ENCODE measurements around the gene CPT2. TPM values are rescaled to one million over a fixed set of nuclear protein-coding genes. Genes with fewer than 3 reads are reported as not detected.

Gene CPT2
- polyA plus RNA-seq, 3 donors from 2014 or later, result 11.6 to 21.8 (median 20.7) TPM

- Mint-ChIP-seq H3K4me3 (no peak overlapping the region), H3K27ac (peak overlapping the region in 1 of 6 donors; percentile 11), H3K4me1 (peaks cover 8 to 9% of the 10 kb centered on the region in 2 donors), H3K36me3 (peaks cover 5 to 30% (median 10%) of the 10 kb centered on the region in 3 donors), H3K27me3 (ENCODE audit: low read depth in 3 of 3) (peaks cover 0 to 3% (median 2%) of the 10 kb centered on the region in 3 donors), H3K9me3 (no peaks in the 10 kb centered on the region)
- no peak for DNase-seq
Measured at GRCh38 chr1:53214376-53214940, 17.8 kb downstream of the CPT2 start.

DNA sequence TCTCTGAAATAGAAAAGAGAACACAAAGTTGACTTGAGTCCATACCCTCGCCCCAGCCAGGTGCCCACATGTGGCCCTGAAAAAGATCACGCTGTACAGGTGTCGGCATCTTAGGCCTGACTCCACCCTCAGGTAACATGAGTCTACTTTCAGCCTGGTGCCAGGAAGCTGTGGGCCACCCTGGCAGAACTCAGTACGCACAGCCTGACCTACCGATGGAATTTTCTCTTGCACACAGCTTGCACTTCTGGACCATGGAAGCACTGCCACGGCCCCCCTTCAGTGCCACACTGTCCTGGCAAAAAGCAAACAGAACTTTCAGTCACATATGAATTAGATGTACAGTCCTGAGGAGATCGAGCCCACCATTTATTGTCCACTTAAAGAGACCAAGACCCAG is 21.6 kb downstream of the CPT2 start:
- Mint-ChIP-seq H3K36me3 (peaks cover 0 to 13% (median 0%) of the 10 kb centered on the region in 3 donors), H3K27me3 (ENCODE audit: low read depth in 3 of 3) (peaks cover 11 to 14% (median 13%) of the 10 kb centered on the region in 3 donors), H3K4me1 (peaks cover 24 to 26% of the 10 kb centered on the region in 2 donors), H3K9me3 (no peaks in the 10 kb centered on the region), H3K27ac (peak overlapping the region in 5 of 6 donors; percentile 55 to 98 (median 95)), H3K4me3 (peak overlapping the region in 1 of 5 donors; percentile 22)
- DNase-seq, result no peak

DNA sequence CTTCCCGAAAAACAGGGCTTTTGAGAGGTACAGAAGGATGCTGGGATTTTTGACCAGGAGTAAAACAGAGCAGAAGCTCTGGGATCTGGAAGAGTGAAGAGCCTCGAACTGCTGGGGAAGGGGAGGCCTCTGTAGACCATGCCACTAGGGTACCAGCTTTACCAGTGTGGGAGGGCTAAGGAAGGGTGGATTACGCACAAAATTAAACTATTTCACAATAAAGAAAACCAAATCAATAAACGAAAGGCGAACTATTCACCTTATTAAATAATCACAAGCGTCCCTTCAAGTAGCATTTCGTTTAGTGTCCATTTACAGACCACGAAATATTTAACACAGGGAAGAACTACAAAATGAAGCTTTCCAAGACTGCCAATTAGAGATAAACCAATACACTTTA is 23.1 kb downstream of the CPT2 start:
- Mint-ChIP-seq H3K27me3 (ENCODE audit: low read depth in 3 of 3) (peaks cover 11 to 14% (median 13%) of the 10 kb centered on the region in 3 donors), H3K4me3 (peak overlapping the region; percentile 90 to 96 (median 93)), H3K4me1 (peaks cover 24 to 26% of the 10 kb centered on the region in 2 donors), H3K27ac (peak overlapping the region; percentile 92 to 98 (median 98)), H3K36me3 (peaks cover 0 to 3% (median 0%) of the 10 kb centered on the region in 3 donors), H3K9me3 (no peaks in the 10 kb centered on the region)
- no peak for DNase-seq

DNA sequence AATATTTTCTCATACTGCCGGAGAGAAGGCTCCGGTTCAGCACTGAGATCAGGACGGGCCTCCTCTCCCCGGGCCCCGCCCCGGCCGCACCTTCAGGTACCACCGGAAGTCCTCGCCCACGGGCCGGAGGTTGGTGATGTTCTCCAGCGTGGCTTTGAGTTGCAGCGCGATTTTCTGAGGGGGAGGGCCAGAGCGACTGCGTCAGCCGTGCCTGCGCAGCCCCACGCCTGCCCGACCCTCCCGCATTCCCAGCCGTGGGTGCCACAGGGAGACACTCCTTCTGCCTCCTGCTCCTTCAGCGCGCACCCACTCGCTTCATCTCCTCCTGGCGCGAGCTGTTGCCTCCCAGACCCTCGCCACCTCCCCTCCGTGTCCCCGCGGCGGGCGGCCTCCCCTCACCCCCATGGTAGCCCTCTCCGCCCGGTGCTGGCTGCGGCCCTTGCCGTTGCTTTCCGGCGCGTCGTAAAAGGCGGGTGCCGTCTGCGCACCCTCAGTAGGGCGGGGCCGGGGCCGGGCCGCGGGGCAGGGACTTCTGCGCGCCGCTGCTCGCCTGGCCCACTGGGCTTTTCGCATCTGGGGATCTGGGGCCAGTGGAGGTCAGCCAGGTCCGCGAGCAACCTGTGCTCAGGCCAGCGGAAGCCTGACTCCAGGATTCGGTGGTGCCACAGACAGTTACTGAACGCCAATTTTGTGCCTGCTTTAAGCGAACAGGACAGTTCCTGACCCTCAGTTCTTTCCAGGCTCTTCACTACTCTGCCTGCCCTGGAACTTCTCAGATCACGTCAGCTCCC is 23.7 kb downstream of the CPT2 start, which contains the start of gene CZIB:
Gene CZIB, minus strand, starts transcription at position 464 of the 791 bp plus-strand sequence. Its CDS starts 59 bp downstream, at position 405.
- H3K36me3 Mint-ChIP-seq, result peaks cover 0 to 2% (median 0%) of the 10 kb centered on the region in 3 donors
- peaks cover 24 to 26% of the 10 kb centered on the region in 2 donors for H3K4me1 Mint-ChIP-seq
- H3K27me3 Mint-ChIP-seq (ENCODE audit: low read depth in 3 of 3), result peaks cover 11 to 14% (median 13%) of the 10 kb centered on the region in 3 donors
- peak within 1 kb of the TSS; percentile 92 to 98 (median 98) for H3K27ac Mint-ChIP-seq
- DNase-seq, result peak; percentile 93 to 94 (median 94)
- H3K9me3 Mint-ChIP-seq, result no peaks in the 10 kb centered on the region
- peak within 1 kb of the TSS; percentile 90 to 96 (median 93) for H3K4me3 Mint-ChIP-seq

GRCh38 chr1:53220962-53221286 is 24.3 kb downstream of the CPT2 start:
- Mint-ChIP-seq H3K27me3 (ENCODE audit: low read depth in 3 of 3) (peaks cover 11 to 14% (median 12%) of the 10 kb centered on the region in 3 donors), H3K9me3 (no peaks in the 10 kb centered on the region), H3K4me1 (peaks cover 24 to 26% of the 10 kb centered on the region in 2 donors), H3K27ac (peak overlapping the region; percentile 92 to 98 (median 98)), H3K4me3 (peak overlapping the region; percentile 90 to 96 (median 93)), H3K36me3 (no peaks in the 10 kb centered on the region)
- no peak for DNase-seq

GRCh38 chr1:53237638-53238037 is 41.0 kb downstream of the CPT2 start:
- Mint-ChIP-seq H3K4me3 (peak overlapping the region; percentile 97 to 98 (median 98)), H3K27ac (peak overlapping the region; percentile 96 to 99 (median 98)), H3K27me3 (ENCODE audit: low read depth in 3 of 3) (peaks cover 5 to 8% (median 6%) of the 10 kb centered on the region in 3 donors), H3K9me3 (no peaks in the 10 kb centered on the region), H3K36me3 (peaks cover 6 to 20% (median 16%) of the 10 kb centered on the region in 3 donors), H3K4me1 (peaks cover 31 to 34% of the 10 kb centered on the region in 2 donors)
- DNase-seq, result no peak

DNA sequence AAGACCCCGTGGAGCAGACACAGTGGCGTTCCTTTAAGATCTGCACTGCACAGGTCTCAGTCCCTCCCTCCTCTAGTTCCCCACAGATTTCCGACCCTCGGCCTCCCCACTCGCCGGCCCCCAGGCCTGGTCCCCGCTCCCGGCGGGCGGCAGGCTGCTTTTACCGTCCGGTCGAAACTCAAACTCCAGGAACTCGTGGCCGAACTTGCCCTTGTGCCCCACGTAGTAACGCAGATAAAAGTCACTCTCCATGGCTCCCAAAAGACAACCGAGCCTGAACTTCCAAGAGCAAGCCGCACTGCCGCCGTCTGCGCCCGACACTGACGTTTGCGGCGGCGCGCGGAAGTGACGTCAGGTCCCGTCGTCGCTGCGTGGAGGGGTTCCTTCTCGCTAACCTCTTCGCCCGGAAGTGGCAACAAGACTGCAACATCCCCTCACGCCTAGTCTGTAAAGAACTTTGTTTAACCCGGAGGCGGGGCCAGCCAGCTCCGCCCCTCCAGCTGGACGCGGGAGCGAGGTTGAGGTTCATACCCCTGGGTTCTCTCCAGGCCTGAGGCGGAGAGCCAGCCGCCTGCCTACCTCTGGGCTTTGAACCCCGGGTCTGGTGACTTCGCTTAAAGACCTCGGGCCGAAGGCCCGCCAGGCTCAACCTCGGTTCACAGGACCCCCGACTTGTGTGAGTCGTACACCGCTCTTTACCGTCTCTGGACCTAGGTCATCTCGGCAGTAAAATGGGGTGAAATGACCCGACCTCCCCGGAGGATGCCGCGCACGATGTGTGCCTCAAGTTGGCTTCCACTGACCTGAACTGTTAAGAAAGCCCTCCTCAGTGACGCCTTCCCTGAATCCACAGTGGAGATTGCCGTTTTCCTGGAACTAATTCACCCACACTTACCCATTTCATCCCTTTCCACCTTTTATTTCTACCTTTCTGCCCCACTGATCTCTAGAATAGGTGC is 41.9 kb downstream of the CPT2 start, which contains the start of gene MAGOH:
Gene MAGOH, minus strand, starts transcription at position 322 of the 959 bp plus-strand sequence. Its CDS starts 70 bp downstream, at position 252.
- peak within 1 kb of the TSS; percentile 97 to 98 (median 98) for H3K4me3 Mint-ChIP-seq
- H3K27ac Mint-ChIP-seq, result peak within 1 kb of the TSS; percentile 96 to 99 (median 98)
- H3K4me1 Mint-ChIP-seq, result peaks cover 31 to 34% of the 10 kb centered on the region in 2 donors
- H3K9me3 Mint-ChIP-seq, result no peaks in the 10 kb centered on the region
- peaks cover 5 to 8% (median 6%) of the 10 kb centered on the region in 3 donors for H3K27me3 Mint-ChIP-seq (ENCODE audit: low read depth in 3 of 3)
- peak; percentile 95 to 96 (median 95) for DNase-seq
- peaks cover 5 to 14% (median 10%) of the 10 kb centered on the region in 3 donors for H3K36me3 Mint-ChIP-seq

DNA sequence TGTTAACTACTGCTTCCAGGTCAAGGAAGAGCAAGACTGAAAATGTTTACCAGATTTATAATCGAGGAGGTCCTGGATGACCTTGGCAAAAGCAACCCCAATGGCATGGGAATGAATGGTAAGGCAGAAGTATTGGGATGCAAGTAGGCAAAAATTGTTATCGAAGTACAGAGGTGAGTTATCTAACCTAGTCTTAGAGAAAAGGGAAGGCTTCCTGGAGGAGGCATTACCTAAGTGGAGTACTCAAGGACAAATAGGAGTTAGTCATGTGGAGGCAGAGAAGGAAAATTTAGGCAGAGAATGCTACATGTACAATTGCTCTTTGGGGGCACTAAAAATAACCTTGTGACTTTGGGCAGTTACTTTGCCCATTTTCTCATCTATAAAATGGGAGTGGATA is 45.2 kb downstream of the CPT2 start:
- Mint-ChIP-seq H3K27me3 (ENCODE audit: low read depth in 3 of 3) (peaks cover 5 to 6% (median 6%) of the 10 kb centered on the region in 3 donors), H3K4me1 (peaks cover 20 to 22% of the 10 kb centered on the region in 2 donors), H3K27ac (peak overlapping the region in 1 of 6 donors; percentile 58), H3K36me3 (no peaks in the 10 kb centered on the region), H3K9me3 (no peaks in the 10 kb centered on the region), H3K4me3 (no peak overlapping the region)
- DNase-seq, result no peak

DNA sequence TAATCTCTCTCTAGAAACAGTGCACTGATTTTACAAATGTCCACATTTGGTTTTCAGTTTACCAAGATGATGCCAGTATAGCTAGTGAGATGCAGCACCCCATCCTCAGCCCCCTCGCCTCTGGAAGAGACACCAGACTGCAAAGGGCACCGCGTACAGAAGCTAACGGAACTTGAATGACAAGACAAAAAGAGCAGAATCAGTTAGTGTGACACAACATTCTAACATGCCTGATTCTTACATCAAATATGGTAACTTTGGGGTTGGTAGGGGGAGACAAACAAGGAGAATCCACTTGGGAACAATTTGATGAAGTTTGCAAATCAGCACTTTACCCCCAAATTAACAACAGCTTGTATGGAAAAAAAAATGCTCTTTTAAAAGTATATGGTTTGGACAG is 45.8 kb downstream of the CPT2 start:
- no peak for DNase-seq
- Mint-ChIP-seq H3K27me3 (ENCODE audit: low read depth in 3 of 3) (peaks cover 5 to 6% (median 6%) of the 10 kb centered on the region in 3 donors), H3K27ac (no peak overlapping the region), H3K9me3 (no peaks in the 10 kb centered on the region), H3K4me1 (peaks cover 18 to 19% of the 10 kb centered on the region in 2 donors), H3K36me3 (no peaks in the 10 kb centered on the region), H3K4me3 (no peak overlapping the region)

- H3K36me3 Mint-ChIP-seq, result no peaks in the 10 kb centered on the region
- no peak for DNase-seq
- no peak overlapping the region for H3K4me3 Mint-ChIP-seq
- H3K4me1 Mint-ChIP-seq, result peaks cover 2% of the 10 kb centered on the region in 2 donors
- H3K27ac Mint-ChIP-seq, result no peak overlapping the region
- no peaks in the 10 kb centered on the region for H3K9me3 Mint-ChIP-seq
- H3K27me3 Mint-ChIP-seq (ENCODE audit: low read depth in 3 of 3), result no peaks in the 10 kb centered on the region
Measured at GRCh38 chr1:53244141-53244540, 47.5 kb downstream of the CPT2 start.

DNA sequence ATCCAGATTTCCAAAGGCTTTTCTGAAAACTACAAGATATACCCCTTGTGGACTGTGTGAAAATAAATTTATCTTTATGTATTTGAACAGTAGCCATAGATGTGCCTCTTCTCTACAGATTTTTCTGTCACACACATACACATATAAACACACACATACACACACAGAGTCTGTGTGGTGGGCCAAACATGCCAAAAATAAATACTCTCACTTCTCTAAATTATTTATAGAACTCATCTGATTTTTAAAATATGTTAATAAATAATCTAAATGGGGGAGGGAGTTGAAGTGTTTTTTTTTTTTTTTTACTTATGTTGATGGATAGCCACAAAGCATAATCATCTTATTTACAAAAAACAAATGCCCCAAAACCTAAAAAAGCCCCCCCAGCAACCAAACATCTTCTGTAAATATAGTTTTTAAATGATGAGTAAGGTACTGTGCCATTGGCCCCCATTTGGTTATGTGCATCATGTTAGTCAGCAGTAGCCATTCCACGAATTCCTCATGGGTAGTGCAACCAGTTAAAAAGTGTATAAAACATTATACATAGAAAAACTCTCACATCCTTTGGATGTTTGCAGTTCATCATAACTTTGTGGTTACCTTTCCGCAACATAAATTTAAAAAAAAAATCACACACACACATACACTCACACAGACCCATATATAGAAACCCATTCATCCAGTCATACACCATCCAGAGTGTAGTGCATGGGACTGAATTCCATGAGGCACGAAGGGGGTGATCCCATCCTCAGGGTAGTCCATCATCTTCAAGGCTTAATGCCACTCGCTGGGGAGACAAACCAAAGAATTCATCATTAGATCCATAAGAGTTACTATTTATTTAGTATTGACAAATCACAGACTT is 49.9 kb downstream of the CPT2 start:
- Mint-ChIP-seq H3K36me3 (peaks cover 0 to 13% (median 10%) of the 10 kb centered on the region in 3 donors), H3K4me1 (no peaks in the 10 kb centered on the region), H3K4me3 (no peak overlapping the region), H3K27me3 (ENCODE audit: low read depth in 3 of 3) (no peaks in the 10 kb centered on the region), H3K9me3 (no peaks in the 10 kb centered on the region), H3K27ac (no peak overlapping the region)
- no peak for DNase-seq

DNA sequence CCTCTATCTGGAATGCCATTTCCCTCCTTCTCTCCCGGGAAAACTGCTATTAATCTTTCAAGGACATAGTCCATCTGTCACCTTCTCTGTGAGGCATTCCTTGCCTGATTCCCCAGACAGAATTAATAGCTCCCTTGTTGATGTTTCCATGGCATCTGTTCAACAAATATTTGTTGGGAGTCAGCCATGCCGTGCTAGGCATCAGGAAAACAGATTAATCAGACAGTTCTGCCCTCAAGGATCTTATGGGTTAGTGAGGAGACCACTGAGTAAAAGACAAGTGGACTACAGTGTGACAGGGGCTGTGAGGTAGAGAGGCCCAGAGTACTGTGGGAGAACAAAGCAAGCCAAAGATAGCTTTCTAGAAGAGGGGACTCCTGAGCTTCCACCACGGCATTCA is 53.1 kb downstream of the CPT2 start:
- H3K27me3 Mint-ChIP-seq (ENCODE audit: low read depth in 3 of 3), result no peaks in the 10 kb centered on the region
- no peaks in the 10 kb centered on the region for H3K4me1 Mint-ChIP-seq
- no peak for DNase-seq
- H3K4me3 Mint-ChIP-seq, result no peak overlapping the region
- no peaks in the 10 kb centered on the region for H3K9me3 Mint-ChIP-seq
- no peak overlapping the region for H3K27ac Mint-ChIP-seq
- peaks cover 5 to 20% (median 18%) of the 10 kb centered on the region in 3 donors for H3K36me3 Mint-ChIP-seq
